GM19035 (cell line): Measurements from ENCODE around the gene KCNJ4.

Experiments used
- ATAC-seq: cut with Tn5 transposase; IDR thresholded peaks from one replicate; pipeline ENCODE4 v1.9.1; 2021; ENCODE audit not compliant: unreplicated experiment

Gene KCNJ4

DNA sequence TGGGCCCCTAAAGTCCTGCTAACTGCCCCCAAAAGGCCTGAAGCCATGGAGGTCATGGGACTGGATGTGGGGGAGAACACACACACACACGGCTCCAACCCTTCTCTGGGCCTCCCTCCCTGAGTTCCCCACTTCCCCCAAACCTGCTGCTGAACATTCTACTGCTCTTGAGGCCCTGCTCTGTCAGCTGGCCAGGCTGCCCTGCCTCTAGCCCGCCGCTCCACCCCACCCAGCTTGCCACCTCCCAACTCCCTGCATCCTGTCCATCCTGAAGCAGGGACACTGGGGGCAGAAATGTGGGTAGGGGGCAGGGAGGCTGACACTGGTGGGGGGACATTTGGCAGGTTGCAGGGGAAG lies 1.0 kb downstream of the KCNJ4 start:
- no peak for ATAC-seq

DNA sequence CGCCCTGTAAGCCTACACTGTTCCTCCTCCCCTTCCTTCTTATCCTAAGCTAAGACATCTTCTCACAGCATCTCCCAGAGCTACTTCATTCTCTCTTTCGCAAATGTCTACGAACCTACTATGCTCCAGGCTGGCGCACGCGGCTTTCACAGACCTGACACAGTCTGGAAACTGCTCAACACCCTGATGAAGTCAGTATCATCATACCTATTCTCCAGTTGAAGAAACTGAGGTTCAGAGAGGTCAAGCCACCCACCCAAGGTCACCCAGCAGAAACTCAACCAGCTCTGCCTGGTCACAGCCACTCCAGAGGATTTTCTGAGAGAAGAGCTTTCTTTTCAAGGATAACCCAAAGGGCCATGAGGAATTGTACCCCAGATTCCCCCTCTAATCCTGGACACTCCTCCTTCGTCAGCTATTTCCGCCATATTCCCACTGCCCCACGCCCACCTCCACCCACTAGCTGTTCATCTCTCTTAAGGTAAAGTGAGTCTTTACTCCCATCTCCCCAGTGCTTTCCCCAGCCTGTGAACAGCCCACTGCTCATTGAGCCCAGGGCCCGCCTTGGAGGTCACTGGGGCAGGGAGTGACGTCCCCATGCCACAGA lies 1.8 kb downstream of the KCNJ4 start:
- ATAC-seq, result no peak

DNA sequence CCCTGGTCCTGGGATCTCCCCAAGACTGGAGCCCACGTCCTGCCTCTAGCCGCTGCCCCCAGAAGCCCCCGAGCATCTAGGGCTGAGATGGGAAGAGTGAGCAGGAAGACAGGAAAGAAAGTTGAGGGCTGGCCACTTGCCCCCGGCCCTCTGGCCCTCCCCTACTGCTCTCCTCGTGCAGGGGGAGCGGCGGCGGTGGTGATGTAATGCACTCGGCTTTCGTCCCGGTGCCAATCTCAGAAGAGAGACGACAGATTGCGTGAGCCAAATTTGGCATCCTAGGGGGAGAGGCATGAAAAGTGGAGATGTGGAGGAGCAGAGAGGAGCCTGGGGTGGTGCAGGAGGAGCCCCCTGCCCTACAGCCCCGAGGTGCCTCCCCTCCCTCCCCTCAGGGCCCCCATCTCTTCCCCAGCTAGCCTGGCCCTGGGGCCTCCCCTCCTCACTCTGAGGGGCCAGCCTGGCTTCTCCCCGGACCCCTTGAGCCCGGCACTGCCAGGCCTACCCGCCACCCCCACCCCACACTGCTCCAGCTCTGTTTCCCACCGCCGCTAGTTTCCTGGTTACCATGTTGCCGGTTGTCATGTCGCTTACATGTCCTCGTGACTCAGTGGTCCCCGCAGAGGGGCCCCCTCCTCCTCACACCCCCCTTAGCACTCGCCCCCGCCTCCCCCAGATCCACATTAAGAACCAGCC lies 2.5 kb downstream of the KCNJ4 start:
- ATAC-seq, result no peak

- no peak for ATAC-seq
Measured at GRCh38 chr22:38451864-38452263, 3.1 kb downstream of the KCNJ4 start.

- ATAC-seq, result no peak
Measured at GRCh38 chr22:38451404-38451803, 3.6 kb downstream of the KCNJ4 start.

- ATAC-seq, result no peak
Measured at GRCh38 chr22:38450234-38450797, 4.7 kb downstream of the KCNJ4 start.

GRCh38 chr22:38449776-38450175 lies 5.2 kb downstream of the KCNJ4 start:
- ATAC-seq, result no peak

GRCh38 chr22:38448945-38449745 lies 5.9 kb downstream of the KCNJ4 start:
- ATAC-seq, result no peak

- no peak for ATAC-seq
Measured at GRCh38 chr22:38446018-38446601, 8.9 kb downstream of the KCNJ4 start.

DNA sequence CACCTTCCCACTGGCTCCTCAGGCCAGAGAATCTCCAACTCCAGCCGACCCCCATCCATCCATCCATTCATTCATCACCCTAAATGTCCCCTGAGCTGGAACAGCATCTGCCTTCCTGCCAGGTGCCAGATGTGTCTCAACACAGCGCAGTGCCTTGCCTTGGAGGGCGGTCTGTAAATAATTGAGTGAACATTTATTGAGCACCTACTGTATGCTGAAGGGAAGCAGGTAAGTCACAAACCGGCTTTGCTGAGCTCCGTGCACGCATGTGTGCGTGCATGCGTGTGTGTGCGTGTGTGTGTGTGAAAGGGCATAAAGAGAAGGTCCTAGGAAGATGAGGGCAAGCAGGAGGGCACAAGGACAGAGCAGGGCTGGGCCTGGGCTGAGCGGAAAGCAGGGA lies 10.2 kb downstream of the KCNJ4 start:
- no peak for ATAC-seq

DNA sequence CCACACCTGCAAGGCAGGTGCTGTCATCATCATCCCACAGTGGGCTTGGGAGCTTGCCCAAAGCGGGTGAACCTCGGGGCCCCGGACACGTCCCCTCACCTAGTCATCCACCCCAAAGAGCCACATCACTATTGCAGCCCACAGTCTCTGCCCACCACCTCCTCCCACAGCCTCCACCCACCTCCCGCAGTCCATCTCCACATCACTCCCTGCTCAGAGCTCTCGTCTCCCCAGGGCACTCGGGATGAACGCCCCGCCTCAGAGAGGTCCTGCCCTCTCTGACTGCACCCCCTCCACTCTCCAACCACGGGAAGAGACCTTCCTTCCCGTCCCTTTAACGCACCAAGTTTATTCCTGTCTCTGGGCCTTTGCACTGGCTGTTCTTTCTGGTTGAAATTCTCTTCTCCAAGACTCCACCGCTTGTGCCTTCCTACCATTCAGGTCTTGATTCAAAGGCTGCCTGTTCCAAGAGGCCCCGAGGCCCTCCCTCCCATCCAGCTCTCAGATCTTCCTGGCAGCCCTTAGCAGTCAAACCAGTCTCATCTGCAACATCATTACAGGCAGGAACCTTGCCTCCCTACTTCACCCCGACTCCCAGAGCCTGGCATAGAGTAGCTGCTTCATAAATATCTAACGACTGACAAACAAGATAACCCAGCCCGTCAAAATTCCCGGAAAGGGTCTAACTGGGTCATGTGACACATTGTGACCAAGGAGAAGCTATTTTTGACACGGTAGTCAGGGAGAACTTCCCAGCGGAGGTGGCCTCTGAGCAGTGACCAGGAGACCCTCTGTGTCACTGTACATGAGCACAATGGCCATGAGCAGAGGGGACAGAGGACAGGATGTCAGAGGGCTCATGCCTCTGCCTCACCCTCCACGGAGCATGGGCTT lies 11.1 kb downstream of the KCNJ4 start:
- no peak for ATAC-seq

GRCh38 chr22:38442967-38443627 lies 11.9 kb downstream of the KCNJ4 start:
- no peak for ATAC-seq

- no peak for ATAC-seq
Measured at GRCh38 chr22:38441620-38442287, 13.2 kb downstream of the KCNJ4 start.

DNA sequence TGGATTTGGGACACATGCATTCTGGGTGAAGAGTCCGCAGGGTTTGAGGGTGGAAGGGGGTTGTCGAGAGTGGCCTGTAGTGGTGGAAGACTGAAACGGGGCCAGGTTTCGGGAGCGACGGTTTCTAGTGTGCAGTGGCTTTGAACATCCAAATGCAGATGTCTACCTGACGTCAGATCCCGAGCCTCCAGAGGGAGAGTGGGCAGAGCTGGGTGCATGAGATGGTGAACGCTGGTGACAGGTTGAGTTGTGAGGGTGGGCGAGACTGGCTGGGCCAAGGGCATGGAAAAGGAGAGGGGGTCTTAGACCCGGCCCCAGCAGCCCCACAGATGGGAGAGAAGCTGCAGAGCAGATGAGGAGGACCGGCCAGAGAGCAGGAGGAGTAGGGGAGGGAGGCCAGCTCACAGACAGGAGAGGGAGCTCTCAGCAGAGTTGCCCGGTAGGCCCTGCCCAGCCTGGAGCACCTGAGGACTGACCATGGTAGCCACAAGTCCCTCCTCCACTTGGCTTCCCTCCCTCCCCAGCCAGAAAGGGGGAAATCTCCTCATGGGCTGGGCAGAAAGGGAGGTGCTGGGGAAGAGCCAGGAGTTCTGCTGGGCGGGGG lies 14.2 kb downstream of the KCNJ4 start:
- ATAC-seq, result no peak

DNA sequence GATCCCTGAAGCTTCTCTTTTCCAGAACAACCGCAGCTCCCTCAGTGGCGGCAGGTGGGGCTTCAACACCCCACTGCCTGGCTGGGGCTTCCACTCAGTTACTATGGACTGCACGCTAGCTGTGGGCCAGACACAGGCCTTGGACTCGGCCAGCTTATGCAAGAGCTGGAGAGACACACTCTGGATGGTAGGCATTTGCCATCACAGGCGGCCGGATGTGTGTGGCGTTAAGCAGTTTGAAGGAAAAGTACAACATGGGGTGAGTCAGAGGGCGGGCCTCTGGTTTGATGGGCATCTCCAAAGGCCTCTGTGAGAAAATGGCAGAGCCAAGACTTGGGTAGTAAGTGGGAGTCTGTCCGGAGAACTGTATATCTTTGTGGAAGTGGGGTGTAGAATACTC lies 17.6 kb downstream of the KCNJ4 start:
- no peak for ATAC-seq

GRCh38 chr22:38436629-38437395 lies 18.2 kb downstream of the KCNJ4 start:
- ATAC-seq, result no peak

- ATAC-seq, result no peak
Measured at GRCh38 chr22:38435965-38436364, 19.0 kb downstream of the KCNJ4 start.

DNA sequence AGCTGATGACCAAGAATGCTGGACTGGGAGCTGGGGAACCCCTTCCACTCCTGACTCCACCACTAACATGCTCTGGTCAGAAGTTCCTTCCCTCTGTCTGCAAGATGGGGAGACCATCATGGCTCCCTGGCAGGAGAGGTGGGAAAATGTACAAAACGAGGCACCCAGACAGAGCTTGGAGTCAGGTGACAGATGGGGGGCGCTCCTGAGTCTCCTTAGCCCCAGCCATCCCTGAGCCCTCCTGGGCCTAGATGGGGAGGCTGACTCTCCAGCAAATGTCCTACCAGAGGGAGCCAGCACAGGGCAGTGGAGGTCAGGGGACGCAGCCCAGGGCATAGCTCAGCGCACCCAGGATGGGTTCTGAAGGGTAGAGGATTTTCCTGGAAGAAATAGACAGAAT lies 20.0 kb downstream of the KCNJ4 start:
- ATAC-seq, result no peak
